GM12892 (cell line): ENCODE results near the gene CHST15.

Source experiments
- DNase-seq: peaks from one replicate; pipeline ENCODE4 v3.0.0; 2011; ENCODE audit not compliant: insufficient read length
- FAIRE-seq: peaks from 2 replicates; lab custom pipeline; 2011; peaks lifted over from hg19 to GRCh38; lab: Jason Lieb, UNC
- POLR2A ChIP-seq: IDR thresholded peaks from 2 replicates; pipeline ENCODE4 v1.6.1; 2011; ENCODE audit warnings: low read depth, low read length, control low read depth
- POLR2AphosphoS5 ChIP-seq: IDR thresholded peaks from 2 replicates; pipeline ENCODE4 v1.6.1; 2011; ENCODE audit warnings: low read depth, low read length, control low read depth
- TAF1 ChIP-seq: IDR thresholded peaks from 2 replicates; pipeline ENCODE4 v1.6.1; 2011; ENCODE audit warnings: low read depth, mild to moderate bottlenecking, control low read depth, low read length, borderline replicate concordance

Gene CHST15

GRCh38 chr10:124025660-124026588 is 67.5 kb downstream of the CHST15 start:
- FAIRE-seq = no peak
- DNase-seq = no peak
- TF ChIP-seq POLR2AphosphoS5 (no peak), POLR2A (no peak), TAF1 (no peak)

GRCh38 chr10:124025152-124025551 is 68.2 kb downstream of the CHST15 start:
- FAIRE-seq = no peak
- no peak for DNase-seq

GRCh38 chr10:124022066-124022465 is 71.3 kb downstream of the CHST15 start:
- DNase-seq (no peak), FAIRE-seq (no peak)
- TF ChIP-seq POLR2AphosphoS5 (no peak), POLR2A (no peak), TAF1 (no peak)

More at GRCh38 chr10:124025152-124025551, 68.2 kb downstream of the CHST15 start:
- no peak for TF ChIP-seq POLR2AphosphoS5
- TF ChIP-seq TAF1 = no peak
- TF ChIP-seq POLR2A = no peak

- FAIRE-seq (no peak), DNase-seq (no peak)
- TF ChIP-seq POLR2A = no peak
- TF ChIP-seq POLR2AphosphoS5 = no peak
- no peak for TF ChIP-seq TAF1
Observed at GRCh38 chr10:124020981-124021815, 72.2 kb downstream of the CHST15 start.

- DNase-seq (no peak), FAIRE-seq (no peak)
Observed at GRCh38 chr10:124019886-124020797, 73.3 kb downstream of the CHST15 start.

GRCh38 chr10:124018886-124019525 is 74.4 kb downstream of the CHST15 start:
- FAIRE-seq (no peak), DNase-seq (no peak)
- TF ChIP-seq POLR2A = no peak

More at GRCh38 chr10:124019886-124020797, 73.3 kb downstream of the CHST15 start:
- TF ChIP-seq POLR2A = no peak
- TF ChIP-seq TAF1 = no peak
- no peak for TF ChIP-seq POLR2AphosphoS5

- no peak for DNase-seq
- no peak for FAIRE-seq
- TF ChIP-seq POLR2A (no peak), POLR2AphosphoS5 (no peak), TAF1 (no peak)
Observed at GRCh38 chr10:124017729-124018128, 75.7 kb downstream of the CHST15 start.

GRCh38 chr10:124016804-124017375 is 76.5 kb downstream of the CHST15 start:
- no peak for FAIRE-seq
- no peak for TF ChIP-seq POLR2A
- TF ChIP-seq TAF1 = no peak
- no peak for TF ChIP-seq POLR2AphosphoS5
- DNase-seq = no peak

GRCh38 chr10:124015991-124016390 is 77.4 kb downstream of the CHST15 start:
- no peak for TF ChIP-seq POLR2A
- no peak for TF ChIP-seq TAF1
- no peak for TF ChIP-seq POLR2AphosphoS5
- FAIRE-seq = no peak
- DNase-seq = no peak

- FAIRE-seq (no peak), DNase-seq (no peak)
- TF ChIP-seq POLR2AphosphoS5 (no peak), POLR2A (no peak), TAF1 (no peak)
Observed at GRCh38 chr10:124014416-124015154, 78.8 kb downstream of the CHST15 start.
